GM10266 (cell line): ENCODE measurements around the gene PTPRZ1.

Experiments
- DNase-seq: peaks from one replicate; pipeline ENCODE4 v3.0.0; 2012; ENCODE audit errors: extremely low spot score
- TF ChIP-seq, protein P1 (sequence below): IDR thresholded peaks from 2 replicates; pipeline ENCODE4 v1.5.1; 2012; ENCODE audit warnings: mild to moderate bottlenecking, low read depth; ENCODE audit not compliant: control insufficient read depth, insufficient read depth; ENCODE audit errors: missing control alignments

The PTPRZ1 gene

DNA sequence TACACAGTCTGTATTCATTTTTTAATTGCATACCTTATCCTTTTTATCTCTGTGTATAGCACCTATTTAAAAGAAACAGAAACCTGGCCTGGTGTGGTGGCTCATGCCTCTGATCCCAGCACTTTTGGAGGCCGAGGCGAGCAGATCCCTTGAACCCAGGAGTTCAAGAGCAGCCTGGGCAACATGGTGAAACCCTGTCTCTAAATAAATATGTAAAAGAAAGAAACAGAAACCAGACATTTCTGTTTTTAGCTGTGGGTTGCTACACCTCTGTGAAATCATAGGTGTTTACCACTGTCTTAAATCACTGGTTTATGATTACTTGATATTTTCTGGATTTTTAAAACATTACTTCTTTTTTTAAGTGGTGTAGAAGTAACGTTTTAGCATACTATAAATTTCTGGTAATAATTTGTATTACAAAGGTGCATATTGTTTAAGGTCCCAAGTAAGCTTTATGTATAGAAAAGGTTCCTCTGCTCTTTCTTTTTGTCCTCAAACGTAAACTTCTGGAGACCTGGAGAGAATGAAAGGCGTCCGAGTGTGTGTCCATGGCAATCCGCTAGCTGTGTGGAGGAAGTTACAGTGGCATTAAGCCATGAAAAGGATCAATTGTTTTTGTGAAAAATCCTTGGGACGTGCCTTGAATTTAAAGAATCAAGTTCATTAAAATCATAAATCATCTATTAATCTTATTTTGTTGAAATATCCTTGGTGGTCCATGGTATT is 41.1 kb downstream of the PTPRZ1 start:
- no peak for DNase-seq
- TF ChIP-seq, protein P1, sequence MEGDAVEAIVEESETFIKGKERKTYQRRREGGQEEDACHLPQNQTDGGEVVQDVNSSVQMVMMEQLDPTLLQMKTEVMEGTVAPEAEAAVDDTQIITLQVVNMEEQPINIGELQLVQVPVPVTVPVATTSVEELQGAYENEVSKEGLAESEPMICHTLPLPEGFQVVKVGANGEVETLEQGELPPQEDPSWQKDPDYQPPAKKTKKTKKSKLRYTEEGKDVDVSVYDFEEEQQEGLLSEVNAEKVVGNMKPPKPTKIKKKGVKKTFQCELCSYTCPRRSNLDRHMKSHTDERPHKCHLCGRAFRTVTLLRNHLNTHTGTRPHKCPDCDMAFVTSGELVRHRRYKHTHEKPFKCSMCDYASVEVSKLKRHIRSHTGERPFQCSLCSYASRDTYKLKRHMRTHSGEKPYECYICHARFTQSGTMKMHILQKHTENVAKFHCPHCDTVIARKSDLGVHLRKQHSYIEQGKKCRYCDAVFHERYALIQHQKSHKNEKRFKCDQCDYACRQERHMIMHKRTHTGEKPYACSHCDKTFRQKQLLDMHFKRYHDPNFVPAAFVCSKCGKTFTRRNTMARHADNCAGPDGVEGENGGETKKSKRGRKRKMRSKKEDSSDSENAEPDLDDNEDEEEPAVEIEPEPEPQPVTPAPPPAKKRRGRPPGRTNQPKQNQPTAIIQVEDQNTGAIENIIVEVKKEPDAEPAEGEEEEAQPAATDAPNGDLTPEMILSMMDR: no peak

DNA sequence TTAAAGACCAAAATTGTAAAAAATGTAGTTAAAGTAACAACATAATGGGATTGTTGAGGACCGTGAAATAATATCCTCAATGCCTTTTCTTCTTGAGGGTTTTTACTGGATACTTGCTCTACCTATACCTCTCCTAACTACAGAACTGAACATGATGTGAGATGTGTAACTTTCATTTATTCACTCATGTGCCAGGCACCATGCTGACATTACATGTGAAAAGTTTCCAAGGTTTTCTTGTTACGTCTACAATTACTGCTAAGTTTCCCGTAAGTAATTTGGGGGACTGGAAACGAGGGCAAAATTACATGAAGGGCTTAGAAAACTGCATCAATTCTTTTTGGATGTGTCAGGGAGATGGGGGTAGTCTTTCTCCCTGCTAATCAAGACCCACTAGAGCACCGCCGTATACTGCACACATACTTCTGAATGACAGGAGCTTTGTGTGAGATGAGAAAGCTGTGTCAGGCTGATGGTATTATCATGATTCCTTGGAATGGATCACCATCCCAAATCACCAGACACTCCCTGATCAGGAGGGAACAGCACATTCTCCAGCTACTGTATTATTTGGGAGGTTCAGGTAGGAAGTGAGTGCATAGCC is 41.8 kb downstream of the PTPRZ1 start:
- DNase-seq: no peak
- TF ChIP-seq, protein P1: no peak

DNA sequence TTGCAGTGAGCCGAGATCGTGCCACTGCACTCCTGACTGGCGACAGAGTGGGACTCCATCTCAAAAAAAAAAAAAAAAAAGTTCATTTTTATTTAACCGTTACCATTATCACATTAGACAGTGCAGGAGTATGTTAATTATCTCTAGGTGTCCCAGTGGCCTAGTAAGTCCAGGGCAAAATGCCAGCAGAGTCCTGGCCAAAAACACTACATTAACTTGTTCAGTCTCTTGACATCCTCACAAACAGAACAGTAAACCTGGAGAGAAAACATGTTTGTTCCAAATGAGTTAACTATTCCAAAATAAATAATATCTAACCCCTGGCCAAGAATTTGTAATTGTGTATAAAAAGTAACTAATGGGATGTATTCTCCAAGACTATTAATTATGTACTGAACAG is 43.2 kb downstream of the PTPRZ1 start:
- TF ChIP-seq, protein P1: no peak
- no peak for DNase-seq

DNA sequence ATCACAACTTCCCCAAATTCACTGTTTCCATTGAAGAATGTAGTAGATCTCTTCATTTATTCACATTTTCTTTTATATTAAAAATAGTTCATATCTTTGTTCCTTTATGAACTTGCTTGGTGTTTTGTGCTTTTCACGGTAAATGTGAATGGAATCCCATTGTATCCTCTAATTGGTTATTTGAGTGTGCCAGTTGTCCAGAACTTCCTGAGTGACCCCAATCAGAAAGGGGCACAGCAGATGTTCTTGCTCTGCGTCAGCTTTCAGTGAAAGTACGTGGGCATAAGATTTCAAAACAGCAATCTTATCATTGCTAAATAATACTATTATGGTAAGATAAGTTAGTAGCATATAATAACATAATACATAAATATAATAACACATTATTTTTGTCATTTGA is 47.0 kb downstream of the PTPRZ1 start:
- TF ChIP-seq, protein P1: no peak
- DNase-seq: no peak

DNA sequence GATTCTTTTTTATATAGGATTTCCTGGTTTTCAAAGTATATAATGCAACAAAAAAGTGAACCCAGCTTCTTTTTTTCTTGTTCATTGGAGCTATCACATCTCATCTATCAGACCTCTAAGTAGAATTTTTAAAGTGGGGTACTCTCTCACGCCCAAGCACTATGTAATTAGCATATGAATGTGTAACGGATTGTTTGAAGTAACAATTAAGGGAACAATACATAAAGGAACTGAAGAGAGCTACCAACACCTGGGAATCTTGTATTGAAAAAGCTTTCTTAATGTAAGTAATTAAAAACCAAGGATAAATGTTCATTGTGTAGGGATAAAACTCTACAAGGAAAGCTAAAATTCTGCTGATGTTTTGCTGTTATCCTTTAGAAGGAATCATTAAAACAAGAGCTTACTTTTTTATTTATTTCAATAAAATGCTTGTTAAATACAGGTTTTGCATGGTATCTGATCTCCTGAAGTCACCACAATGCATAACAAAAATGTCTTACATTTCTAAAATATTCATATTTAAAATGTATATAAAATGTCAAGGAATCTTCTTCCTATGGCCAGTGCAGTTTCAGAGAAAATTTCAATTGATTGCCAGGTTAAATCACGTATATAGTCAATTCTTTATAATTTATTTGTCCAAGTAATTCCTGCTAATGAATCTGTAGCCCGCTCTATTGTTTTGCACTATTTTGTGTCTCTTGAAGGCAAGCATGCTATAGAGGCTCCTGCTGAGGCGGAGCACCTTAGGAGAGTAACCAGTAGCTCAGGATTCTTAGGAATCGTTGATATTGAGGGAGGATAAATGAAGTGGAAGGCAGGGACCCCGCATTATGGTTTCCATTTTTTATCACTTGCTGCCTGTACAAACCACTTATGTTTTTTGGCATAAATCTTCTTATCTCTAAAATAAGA is 51.6 kb downstream of the PTPRZ1 start:
- DNase-seq: no peak
- TF ChIP-seq, protein P1: no peak

DNA sequence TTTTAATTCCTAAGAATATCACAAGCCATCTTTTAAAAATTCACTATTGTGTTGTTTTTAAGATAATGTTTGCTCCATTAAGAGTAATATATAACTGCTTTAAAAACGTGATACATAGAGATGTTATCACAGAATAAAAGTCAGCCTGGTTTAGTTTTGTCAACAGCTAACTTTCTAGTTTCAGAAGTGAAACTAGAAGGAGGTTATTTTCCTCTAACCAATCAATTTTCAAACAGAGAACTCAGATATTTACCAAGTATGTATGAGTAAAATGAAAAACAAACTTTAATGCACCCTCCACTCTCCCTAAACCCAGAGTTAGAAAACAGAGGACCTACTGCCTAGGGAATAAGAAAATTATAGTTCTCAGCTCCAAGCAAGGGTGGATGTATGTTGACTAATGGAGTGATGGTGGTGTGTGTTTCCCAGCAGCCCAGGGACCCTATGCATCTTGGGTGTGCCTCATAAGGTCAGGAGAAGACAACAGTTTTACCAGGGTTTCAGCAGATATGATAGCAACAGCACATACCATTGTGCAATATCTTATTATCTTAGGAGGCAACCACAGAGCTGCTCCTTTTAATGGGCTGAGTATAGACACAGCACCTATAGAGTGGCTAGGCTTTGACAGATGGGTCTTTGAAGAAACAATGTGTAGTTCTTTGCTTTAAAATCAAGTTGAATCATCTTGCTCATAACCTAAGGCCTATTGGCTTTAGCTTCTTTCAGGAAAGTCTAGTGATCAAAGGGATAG is 58.4 kb downstream of the PTPRZ1 start:
- no peak for DNase-seq

More for the DNA sequence above, 58.4 kb downstream of the PTPRZ1 start:
- TF ChIP-seq, protein P1: no peak
